HG02642 (cell line): ENCODE results near the gene TRAPPC3.

Experiments
- ATAC-seq: cut with Tn5 transposase; IDR thresholded peaks from one replicate; pipeline ENCODE4 v1.9.1; 2021; ENCODE audit warnings: mild to moderate bottlenecking; ENCODE audit not compliant: unreplicated experiment, poor library complexity

TRAPPC3 gene

GRCh38 chr1:36128905-36129206, 20.4 kb downstream of the TRAPPC3 start:
- ATAC-seq = no peak

- ATAC-seq = no peak
These were observed 21.0 kb downstream of the TRAPPC3 start for GRCh38 chr1:36128126-36128904.

- no peak for ATAC-seq
These were observed 22.3 kb downstream of the TRAPPC3 start for GRCh38 chr1:36126797-36127500.

- no peak for ATAC-seq
These were observed 23.1 kb downstream of the TRAPPC3 start for GRCh38 chr1:36126005-36126716.

- no peak for ATAC-seq
These were observed 23.9 kb downstream of the TRAPPC3 start, which contains the start of gene COL8A2 for GRCh38 chr1:36125129-36125991. TSS of gene COL8A2 (minus strand) at chr1:36125222. CDS start at chr1:36100242, 24,980 bp downstream.

- ATAC-seq = no peak
These were observed 24.7 kb downstream of the TRAPPC3 start for GRCh38 chr1:36124404-36125128.

- ATAC-seq = no peak
These were observed 25.9 kb downstream of the TRAPPC3 start for GRCh38 chr1:36123356-36123755.

- no peak for ATAC-seq
These were observed 26.9 kb downstream of the TRAPPC3 start for GRCh38 chr1:36122062-36123030.

GRCh38 chr1:36119456-36119855, 29.8 kb downstream of the TRAPPC3 start:
- ATAC-seq = no peak

GRCh38 chr1:36118447-36119204, 30.7 kb downstream of the TRAPPC3 start:
- ATAC-seq = no peak

GRCh38 chr1:36116901-36117300, 32.4 kb downstream of the TRAPPC3 start:
- no peak for ATAC-seq

- no peak for ATAC-seq
These were observed 33.4 kb downstream of the TRAPPC3 start for GRCh38 chr1:36115931-36116330.

- ATAC-seq = no peak
These were observed 34.1 kb downstream of the TRAPPC3 start for GRCh38 chr1:36115200-36115669.

GRCh38 chr1:36114371-36114770, 34.9 kb downstream of the TRAPPC3 start:
- ATAC-seq = no peak

- ATAC-seq = no peak
These were observed 36.5 kb downstream of the TRAPPC3 start for GRCh38 chr1:36112823-36113222.

GRCh38 chr1:36111151-36111550, 38.1 kb downstream of the TRAPPC3 start:
- no peak for ATAC-seq

- no peak for ATAC-seq
These were observed 40.1 kb downstream of the TRAPPC3 start for GRCh38 chr1:36109041-36109679.
